GM10847 (cell line): Measurements from ENCODE around the gene CSRNP3.

Experiments used
- POLR2A ChIP-seq: IDR thresholded peaks from 2 replicates; pipeline ENCODE4 v1.6.1; 2011; ENCODE audit not compliant: insufficient read length; ENCODE audit errors: extremely low read depth

The CSRNP3 gene

GRCh38 chr2:165648801-165649200 is 179.3 kb downstream of the CSRNP3 start:
- no peak for TF ChIP-seq POLR2A

GRCh38 chr2:165651233-165651632 is 181.7 kb downstream of the CSRNP3 start:
- TF ChIP-seq POLR2A, result no peak

GRCh38 chr2:165655661-165656060 is 186.2 kb downstream of the CSRNP3 start:
- no peak for TF ChIP-seq POLR2A

- no peak for TF ChIP-seq POLR2A
Measured at GRCh38 chr2:165660361-165660760, 190.9 kb downstream of the CSRNP3 start.

- TF ChIP-seq POLR2A, result no peak
Measured at GRCh38 chr2:165662720-165663119, 193.2 kb downstream of the CSRNP3 start.

- TF ChIP-seq POLR2A, result no peak
Measured at GRCh38 chr2:165665614-165666013, 196.1 kb downstream of the CSRNP3 start.

GRCh38 chr2:165666605-165667004 is 197.1 kb downstream of the CSRNP3 start:
- no peak for TF ChIP-seq POLR2A

GRCh38 chr2:165667375-165667774 is 197.9 kb downstream of the CSRNP3 start:
- TF ChIP-seq POLR2A, result no peak

GRCh38 chr2:165674780-165675179 is 205.3 kb downstream of the CSRNP3 start:
- TF ChIP-seq POLR2A, result no peak

- TF ChIP-seq POLR2A, result no peak
Measured at GRCh38 chr2:165675551-165675968, 206.1 kb downstream of the CSRNP3 start.

- no peak for TF ChIP-seq POLR2A
Measured at GRCh38 chr2:165678882-165679281, 209.4 kb downstream of the CSRNP3 start.

GRCh38 chr2:165679621-165680020 is 210.1 kb downstream of the CSRNP3 start:
- no peak for TF ChIP-seq POLR2A

- TF ChIP-seq POLR2A, result no peak
Measured at GRCh38 chr2:165681841-165682240, 212.3 kb downstream of the CSRNP3 start.

- no peak for TF ChIP-seq POLR2A
Measured at GRCh38 chr2:165682546-165682945, 213.0 kb downstream of the CSRNP3 start.

GRCh38 chr2:165686800-165687199 is 217.3 kb downstream of the CSRNP3 start:
- TF ChIP-seq POLR2A, result no peak

- TF ChIP-seq POLR2A, result no peak
Measured at GRCh38 chr2:165687426-165688002, 218.0 kb downstream of the CSRNP3 start.

- TF ChIP-seq POLR2A, result no peak
Measured at GRCh38 chr2:165691615-165692014, 222.1 kb downstream of the CSRNP3 start.
